ENCODE measurements around the gene FEN1. TPM values are rescaled to one million over a fixed set of nuclear protein-coding genes. Genes with fewer than 3 reads are reported as not detected.

The FEN1 gene
- total and polyA plus RNA-seq, 2 of the 13 experiments (the other 11 are each of a cell fraction or from before 2014, with no cell fraction given), result 12.4 to 102 TPM

- no peak for TF ChIP-seq PCBP2 (optimal IDR thresholded peaks at IDR 0.05; ENCODE audit: low read depth, low read length, poor library complexity, severe bottlenecking)
- no peak for TF ChIP-seq ZNF432 (CRISPR knock-in tag; IDR thresholded peaks at IDR 0.05; ENCODE audit: borderline replicate concordance)
- TF ChIP-seq EED (CRISPR knock-in tag; IDR thresholded peaks at IDR 0.05), result no peak
- no peak for TF ChIP-seq ZNF597 (CRISPR knock-in tag; IDR thresholded peaks at IDR 0.05)
- TF ChIP-seq ATF3 (CRISPR knock-in tag; IDR thresholded peaks at IDR 0.05), result no peak
- peak; percentile 32; the same call in 1 of the 2 replicates for TF ChIP-seq POLR2AphosphoS5 (IDR thresholded peaks at IDR 0.05; ENCODE audit: low read depth, low read length)
- TF ChIP-seq CREBL2 (CRISPR knock-in tag; IDR thresholded peaks at IDR 0.05; ENCODE audit: borderline replicate concordance), result 0 out of 2 replicates have a peak, but pooled peaks have one; percentile 51
- TF ChIP-seq ZNF337 (CRISPR knock-in tag; IDR thresholded peaks at IDR 0.05; ENCODE audit: borderline replicate concordance, low read depth), result no peak
- TF ChIP-seq KMT2B (CRISPR knock-in tag; IDR thresholded peaks at IDR 0.05), result no peak
- TF ChIP-seq ZNF235 (CRISPR knock-in tag; IDR thresholded peaks at IDR 0.05; ENCODE audit: borderline replicate concordance), result peak; percentile 10; the same call in 1 of the 2 replicates
- TF ChIP-seq THAP8 (CRISPR knock-in tag; IDR thresholded peaks at IDR 0.05; ENCODE audit: borderline replicate concordance), result no peak
- TF ChIP-seq KDM2A (CRISPR knock-in tag; IDR thresholded peaks at IDR 0.05; ENCODE audit: borderline replicate concordance, low read depth), result peak; percentile 88
- TF ChIP-seq MBD4 (IDR thresholded peaks at IDR 0.05; ENCODE audit: borderline replicate concordance, low read length), result no peak
- no peak for TF ChIP-seq ZNF589 (CRISPR knock-in tag; conservative IDR thresholded peaks at IDR 0.05)
- no peak for TF ChIP-seq ATM (IDR thresholded peaks at IDR 0.05; ENCODE audit: borderline replicate concordance)
- TF ChIP-seq PPARG (CRISPR knock-in tag; conservative IDR thresholded peaks at IDR 0.05), result peak; percentile 75
- TF ChIP-seq BCL6 (CRISPR knock-in tag; IDR thresholded peaks at IDR 0.05), result peak; percentile 88
- TF ChIP-seq ZNF33A (CRISPR knock-in tag; IDR thresholded peaks at IDR 0.05; ENCODE audit: borderline replicate concordance), result no peak
- TF ChIP-seq CBX2 (IDR thresholded peaks at IDR 0.05; ENCODE audit: low read depth, low read length), result no peak
- no peak for TF ChIP-seq CBX2 (CRISPR knock-in tag; IDR thresholded peaks at IDR 0.05; ENCODE audit: low read depth)
- no peak for TF ChIP-seq FOXK2 (IDR thresholded peaks at IDR 0.05)
- TF ChIP-seq ZNF205 (CRISPR knock-in tag; IDR thresholded peaks at IDR 0.05), result no peak
- TF ChIP-seq ETS1 (CRISPR knock-in tag; IDR thresholded peaks at IDR 0.05), result no peak
- TF ChIP-seq ZNF530 (CRISPR knock-in tag; IDR thresholded peaks at IDR 0.05; ENCODE audit: low read depth), result no peak
- no peak for TF ChIP-seq ZNF138 (CRISPR knock-in tag; IDR thresholded peaks at IDR 0.05; ENCODE audit: low read depth)
These were observed 23.4 kb upstream of the FEN1 start (continued) for GRCh38 chr11:61769169-61769920.
